Nephron progenitor cell (in vitro differentiated cells): Measurements from ENCODE around the gene GALNT2.

Source experiments
- DNase-seq: peaks from one replicate; pipeline ENCODE4 v3.0.0; 2021
- H3K27ac Mint-ChIP-seq: 2 replicates; pipeline ENCODE4 v1.8.0; 2021; ENCODE audit warnings: mild to moderate bottlenecking, moderate library complexity, mixed read lengths
- H3K27me3 Mint-ChIP-seq: 2 replicates; pipeline ENCODE4 v1.8.0; 2021; ENCODE audit warnings: mild to moderate bottlenecking, low read depth, mixed read lengths; ENCODE audit not compliant: poor library complexity
- H3K36me3 Mint-ChIP-seq: 2 replicates; pipeline ENCODE4 v1.8.0; 2021; ENCODE audit warnings: low read depth, mixed read lengths
- H3K4me1 Mint-ChIP-seq: 2 replicates; pipeline ENCODE4 v1.8.0; 2021; ENCODE audit warnings: mixed read lengths
- H3K4me3 Mint-ChIP-seq: 2 replicates; pipeline ENCODE4 v1.8.0; 2021; ENCODE audit warnings: mild to moderate bottlenecking, moderate library complexity, mixed read lengths
- H3K9me3 Mint-ChIP-seq: 2 replicates; pipeline ENCODE4 v1.8.0; 2021; ENCODE audit warnings: mild to moderate bottlenecking, moderate library complexity, mixed read lengths
- CTCF ChIP-seq: fragments of 200-600 bp; sonication (generic); IDR thresholded peaks from 2 replicates; pipeline ENCODE4 v1.5.0; 2021; ENCODE audit warnings: antibody characterized with exemption

Gene GALNT2

GRCh38 chr1:230270185-230270558, 203.1 kb downstream of the GALNT2 start:
- H3K36me3 Mint-ChIP-seq, result peaks cover 29% of the 10 kb centered on the region
- no peak for TF ChIP-seq CTCF
- H3K4me3 Mint-ChIP-seq, result no peak overlapping the region
- H3K4me1 Mint-ChIP-seq, result peaks cover 33% of the 10 kb centered on the region
- H3K27me3 Mint-ChIP-seq, result no peaks in the 10 kb centered on the region
- H3K27ac Mint-ChIP-seq, result peak overlapping the region; percentile 64
- H3K9me3 Mint-ChIP-seq, result no peaks in the 10 kb centered on the region
- no peak for DNase-seq

- Mint-ChIP-seq H3K9me3 (no peaks in the 10 kb centered on the region), H3K36me3 (peaks cover 27% of the 10 kb centered on the region), H3K27me3 (no peaks in the 10 kb centered on the region), H3K4me1 (peaks cover 33% of the 10 kb centered on the region), H3K27ac (peak overlapping the region; percentile 67), H3K4me3 (no peak overlapping the region)
- DNase-seq, result no peak
- TF ChIP-seq CTCF, result no peak
Measured at GRCh38 chr1:230270559-230271281, 203.7 kb downstream of the GALNT2 start.

- H3K27ac Mint-ChIP-seq, result peak overlapping the region; percentile 67
- H3K27me3 Mint-ChIP-seq, result peaks cover 5% of the 10 kb centered on the region
- no peak for DNase-seq
- peaks cover 29% of the 10 kb centered on the region for H3K36me3 Mint-ChIP-seq
- no peak overlapping the region for H3K4me3 Mint-ChIP-seq
- no peak for TF ChIP-seq CTCF
- no peaks in the 10 kb centered on the region for H3K9me3 Mint-ChIP-seq
- H3K4me1 Mint-ChIP-seq, result peaks cover 33% of the 10 kb centered on the region
Measured at GRCh38 chr1:230271300-230272035, 204.4 kb downstream of the GALNT2 start.

GRCh38 chr1:230272557-230272956, 205.5 kb downstream of the GALNT2 start:
- no peak for DNase-seq

GRCh38 chr1:230273141-230273710, 206.2 kb downstream of the GALNT2 start:
- H3K36me3 Mint-ChIP-seq, result peaks cover 30% of the 10 kb centered on the region
- no peak overlapping the region for H3K27ac Mint-ChIP-seq
- no peaks in the 10 kb centered on the region for H3K9me3 Mint-ChIP-seq
- H3K4me1 Mint-ChIP-seq, result peaks cover 35% of the 10 kb centered on the region
- no peak for TF ChIP-seq CTCF
- H3K27me3 Mint-ChIP-seq, result peaks cover 7% of the 10 kb centered on the region
- no peak for DNase-seq
- no peak overlapping the region for H3K4me3 Mint-ChIP-seq

More at GRCh38 chr1:230272557-230272956, 205.5 kb downstream of the GALNT2 start:
- Mint-ChIP-seq H3K27me3 (peaks cover 7% of the 10 kb centered on the region), H3K9me3 (no peaks in the 10 kb centered on the region), H3K36me3 (peaks cover 30% of the 10 kb centered on the region), H3K27ac (peak overlapping the region; percentile 57), H3K4me3 (no peak overlapping the region), H3K4me1 (peaks cover 40% of the 10 kb centered on the region)
- TF ChIP-seq CTCF, result no peak
